ENCODE data around the gene HYAL3. TPM values are rescaled to one million over a fixed set of nuclear protein-coding genes. Genes with fewer than 3 reads are reported as not detected.

The HYAL3 gene
- total and polyA plus RNA-seq, 2 of the 13 experiments (the other 11 are each of a cell fraction or from before 2014, with no cell fraction given) = 5.5 to 10.4 TPM

DNA sequence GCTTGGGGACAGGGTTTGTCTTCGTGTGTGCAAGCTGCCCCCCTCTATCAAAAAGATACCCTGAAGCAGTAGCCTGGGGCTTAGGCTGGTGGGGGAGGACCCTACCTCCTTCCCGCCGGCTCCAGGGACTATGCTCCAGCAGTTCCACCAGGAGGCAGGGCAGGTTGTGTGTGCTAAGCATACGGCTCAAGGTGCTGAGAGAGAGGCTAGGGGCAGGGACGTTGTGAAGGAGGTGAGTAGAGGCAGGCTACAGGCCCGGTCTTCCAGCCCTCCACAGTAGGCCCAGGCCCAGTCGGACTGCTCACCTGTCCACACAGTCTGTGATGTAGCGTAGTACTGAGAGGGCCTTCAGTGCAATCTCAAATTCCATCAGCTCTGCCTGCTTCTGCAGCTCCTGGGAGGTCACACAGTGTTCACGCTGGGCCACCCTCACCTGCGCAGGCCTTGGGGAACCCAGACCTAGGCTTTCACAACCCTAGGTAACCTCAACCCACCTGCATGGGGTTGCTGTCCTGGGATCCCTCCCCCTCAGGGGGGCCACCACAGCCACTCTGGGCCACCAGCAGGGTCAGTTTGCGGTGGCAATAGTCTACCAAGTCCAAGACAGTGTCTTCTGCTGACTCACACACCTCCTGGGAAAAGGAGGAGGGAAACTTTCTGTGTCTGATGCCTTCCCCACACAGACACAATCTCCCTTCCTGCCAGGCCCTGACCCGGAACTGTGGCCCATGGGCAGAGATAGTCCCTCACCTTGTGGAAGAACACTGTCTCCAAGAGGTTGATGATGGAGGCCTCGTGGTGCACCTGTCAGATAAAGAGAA is 43.8 kb upstream of the HYAL3 start (continued):
- TF ChIP-seq, protein P1, sequence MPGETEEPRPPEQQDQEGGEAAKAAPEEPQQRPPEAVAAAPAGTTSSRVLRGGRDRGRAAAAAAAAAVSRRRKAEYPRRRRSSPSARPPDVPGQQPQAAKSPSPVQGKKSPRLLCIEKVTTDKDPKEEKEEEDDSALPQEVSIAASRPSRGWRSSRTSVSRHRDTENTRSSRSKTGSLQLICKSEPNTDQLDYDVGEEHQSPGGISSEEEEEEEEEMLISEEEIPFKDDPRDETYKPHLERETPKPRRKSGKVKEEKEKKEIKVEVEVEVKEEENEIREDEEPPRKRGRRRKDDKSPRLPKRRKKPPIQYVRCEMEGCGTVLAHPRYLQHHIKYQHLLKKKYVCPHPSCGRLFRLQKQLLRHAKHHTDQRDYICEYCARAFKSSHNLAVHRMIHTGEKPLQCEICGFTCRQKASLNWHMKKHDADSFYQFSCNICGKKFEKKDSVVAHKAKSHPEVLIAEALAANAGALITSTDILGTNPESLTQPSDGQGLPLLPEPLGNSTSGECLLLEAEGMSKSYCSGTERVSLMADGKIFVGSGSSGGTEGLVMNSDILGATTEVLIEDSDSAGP (CRISPR knock-in tag; IDR thresholded peaks at IDR 0.05; ENCODE audit: borderline replicate concordance) = peak; percentile 17; the same call in 1 of the 2 replicates
- TF ChIP-seq ZNF570 (CRISPR knock-in tag; IDR thresholded peaks at IDR 0.05; ENCODE audit: borderline replicate concordance) = no peak
- 0 out of 2 replicates have a peak, but pooled peaks have one; percentile 26 for TF ChIP-seq RAD21 (CRISPR knock-in tag; IDR thresholded peaks at IDR 0.05)
- no peak for TF ChIP-seq MATR3 (CRISPR knock-in tag; IDR thresholded peaks at IDR 0.05)
- peak; percentile 26 for TF ChIP-seq XRCC5 (optimal IDR thresholded peaks at IDR 0.05; ENCODE audit: low read length)

DNA sequence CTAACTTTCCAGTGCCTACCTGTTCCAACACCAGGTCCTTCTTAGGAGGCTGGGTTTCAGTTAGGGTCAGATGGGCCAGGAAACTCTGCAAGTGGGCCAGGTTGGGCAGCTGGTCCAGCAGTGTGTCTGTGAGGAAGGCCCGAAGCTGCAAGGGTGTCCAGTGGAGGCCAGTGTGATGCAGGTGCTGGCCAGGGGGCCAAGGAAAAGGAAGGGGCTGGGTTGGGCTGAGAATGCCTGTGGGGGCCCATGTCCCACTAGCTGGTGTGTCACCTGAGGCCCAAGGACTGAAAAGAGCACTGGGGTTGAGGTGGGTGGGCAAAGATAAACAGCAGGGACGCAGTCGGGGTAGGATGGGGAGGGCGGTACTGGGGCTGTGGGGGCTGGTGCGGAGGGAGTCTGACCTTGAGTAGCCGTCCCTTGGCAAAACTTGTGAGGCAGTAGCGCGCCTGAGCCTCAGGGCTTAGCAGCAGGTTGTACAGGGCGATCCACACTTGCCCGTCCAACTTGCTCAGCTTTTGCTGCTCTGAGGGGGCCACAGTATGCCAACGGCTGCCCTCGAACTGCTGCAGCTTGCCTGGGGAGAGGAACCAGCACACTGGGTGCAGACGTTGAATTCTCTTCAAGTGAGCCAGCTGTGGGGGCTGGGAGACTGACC is 42.9 kb upstream of the HYAL3 start:
- no TSS peak for BruUV-seq (replicated peaks)
- in situ Hi-C loops (cut with HindIII; ENCODE audit: extremely low pct_ligation_motif_present, low pct_unique_long_range_greater_than_20kb) = loop anchor here (10.0 kb wide), 1 partner anchor 203 kb away; no protein-coding TSS in a partner anchor
- TF ChIP-seq, protein P2, sequence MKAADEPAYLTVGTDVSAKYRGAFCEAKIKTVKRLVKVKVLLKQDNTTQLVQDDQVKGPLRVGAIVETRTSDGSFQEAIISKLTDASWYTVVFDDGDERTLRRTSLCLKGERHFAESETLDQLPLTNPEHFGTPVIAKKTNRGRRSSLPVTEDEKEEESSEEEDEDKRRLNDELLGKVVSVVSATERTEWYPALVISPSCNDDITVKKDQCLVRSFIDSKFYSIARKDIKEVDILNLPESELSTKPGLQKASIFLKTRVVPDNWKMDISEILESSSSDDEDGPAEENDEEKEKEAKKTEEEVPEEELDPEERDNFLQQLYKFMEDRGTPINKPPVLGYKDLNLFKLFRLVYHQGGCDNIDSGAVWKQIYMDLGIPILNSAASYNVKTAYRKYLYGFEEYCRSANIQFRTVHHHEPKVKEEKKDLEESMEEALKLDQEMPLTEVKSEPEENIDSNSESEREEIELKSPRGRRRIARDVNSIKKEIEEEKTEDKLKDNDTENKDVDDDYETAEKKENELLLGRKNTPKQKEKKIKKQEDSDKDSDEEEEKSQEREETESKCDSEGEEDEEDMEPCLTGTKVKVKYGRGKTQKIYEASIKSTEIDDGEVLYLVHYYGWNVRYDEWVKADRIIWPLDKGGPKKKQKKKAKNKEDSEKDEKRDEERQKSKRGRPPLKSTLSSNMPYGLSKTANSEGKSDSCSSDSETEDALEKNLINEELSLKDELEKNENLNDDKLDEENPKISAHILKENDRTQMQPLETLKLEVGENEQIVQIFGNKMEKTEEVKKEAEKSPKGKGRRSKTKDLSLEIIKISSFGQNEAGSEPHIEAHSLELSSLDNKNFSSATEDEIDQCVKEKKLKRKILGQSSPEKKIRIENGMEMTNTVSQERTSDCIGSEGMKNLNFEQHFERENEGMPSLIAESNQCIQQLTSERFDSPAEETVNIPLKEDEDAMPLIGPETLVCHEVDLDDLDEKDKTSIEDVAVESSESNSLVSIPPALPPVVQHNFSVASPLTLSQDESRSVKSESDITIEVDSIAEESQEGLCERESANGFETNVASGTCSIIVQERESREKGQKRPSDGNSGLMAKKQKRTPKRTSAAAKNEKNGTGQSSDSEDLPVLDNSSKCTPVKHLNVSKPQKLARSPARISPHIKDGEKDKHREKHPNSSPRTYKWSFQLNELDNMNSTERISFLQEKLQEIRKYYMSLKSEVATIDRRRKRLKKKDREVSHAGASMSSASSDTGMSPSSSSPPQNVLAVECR (CRISPR knock-in tag; IDR thresholded peaks at IDR 0.05; ENCODE audit: borderline replicate concordance) = no peak
- TF ChIP-seq ZKSCAN1 (IDR thresholded peaks at IDR 0.05; ENCODE audit: low read length) = no peak
- TF ChIP-seq, protein P3, sequence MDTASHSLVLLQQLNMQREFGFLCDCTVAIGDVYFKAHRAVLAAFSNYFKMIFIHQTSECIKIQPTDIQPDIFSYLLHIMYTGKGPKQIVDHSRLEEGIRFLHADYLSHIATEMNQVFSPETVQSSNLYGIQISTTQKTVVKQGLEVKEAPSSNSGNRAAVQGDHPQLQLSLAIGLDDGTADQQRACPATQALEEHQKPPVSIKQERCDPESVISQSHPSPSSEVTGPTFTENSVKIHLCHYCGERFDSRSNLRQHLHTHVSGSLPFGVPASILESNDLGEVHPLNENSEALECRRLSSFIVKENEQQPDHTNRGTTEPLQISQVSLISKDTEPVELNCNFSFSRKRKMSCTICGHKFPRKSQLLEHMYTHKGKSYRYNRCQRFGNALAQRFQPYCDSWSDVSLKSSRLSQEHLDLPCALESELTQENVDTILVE (CRISPR knock-in tag; IDR thresholded peaks at IDR 0.05) = no peak
- TF ChIP-seq ZNF296 (CRISPR knock-in tag; conservative IDR thresholded peaks at IDR 0.05) = no peak
- TF ChIP-seq, protein P4, sequence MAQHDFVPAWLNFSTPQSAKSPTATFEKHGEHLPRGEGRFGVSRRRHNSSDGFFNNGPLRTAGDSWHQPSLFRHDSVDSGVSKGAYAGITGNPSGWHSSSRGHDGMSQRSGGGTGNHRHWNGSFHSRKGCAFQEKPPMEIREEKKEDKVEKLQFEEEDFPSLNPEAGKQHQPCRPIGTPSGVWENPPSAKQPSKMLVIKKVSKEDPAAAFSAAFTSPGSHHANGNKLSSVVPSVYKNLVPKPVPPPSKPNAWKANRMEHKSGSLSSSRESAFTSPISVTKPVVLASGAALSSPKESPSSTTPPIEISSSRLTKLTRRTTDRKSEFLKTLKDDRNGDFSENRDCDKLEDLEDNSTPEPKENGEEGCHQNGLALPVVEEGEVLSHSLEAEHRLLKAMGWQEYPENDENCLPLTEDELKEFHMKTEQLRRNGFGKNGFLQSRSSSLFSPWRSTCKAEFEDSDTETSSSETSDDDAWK (CRISPR knock-in tag; IDR thresholded peaks at IDR 0.05) = no peak

More for the DNA sequence above, 42.9 kb upstream of the HYAL3 start:
- ChIA-PET CTCF (ENCODE audit: low intra/inter-chr PET ratio, low total read pairs) (no interaction called here), POLR2A (interaction anchor here (1.4 kb wide), 1 partner anchor 14 kb away, joined by 3 read pairs; the partner anchor contains the start of gene TUSC2)
- FAIRE-seq = no peak
- WGBS (ENCODE audit: low lambda C conversion rate) = 56% methylated on average over 8 of the region's 13 CpGs
- H3K27me3 ChIP-seq (ENCODE audit: control insufficient read depth in 1 of 2, insufficient read depth in 2 of 2, low read length in 2 of 2) = 0 out of 5 replicates have a peak, but pooled peaks cover 0 to 1% of the 10 kb centered on the region in 2 experiments
- H4K20me1 ChIP-seq (ENCODE audit: insufficient read depth, low read length) = no peaks in the 10 kb centered on the region
- H3K27ac ChIP-seq (ENCODE audit: extremely low read length, insufficient read depth, low read length) = no peak overlapping the region
- DNase-seq (ENCODE audit: low spot score) = no peak
- no peak for ATAC-seq
- H3K9ac ChIP-seq (ENCODE audit: insufficient read depth, low read depth, low read length) = no peak overlapping the region
- intact Hi-C loops (cut with micrococcal nuclease; ENCODE audit: unreplicated experiment) = loop anchor here (10.0 kb wide), 1 partner anchor 203 kb away; no protein-coding TSS in a partner anchor
- H3K36me3 ChIP-seq (replicated peaks in 1 of 2; ENCODE audit: control insufficient read depth in 1 of 2, insufficient read depth in 2 of 2, low read length in 2 of 2) = no peaks in the 10 kb centered on the region
- H2AFZ ChIP-seq (ENCODE audit: low read length) = no peak overlapping the region
- peaks cover 64% of the 10 kb centered on the region for H3K4me1 ChIP-seq (ENCODE audit: insufficient read depth, low read length)
- no peak overlapping the region; a peak in 1 of 6 replicates for H3K4me3 ChIP-seq (replicated peaks in 1 of 3; ENCODE audit: insufficient read depth in 1 of 3, low read depth in 2 of 3, low read length in 3 of 3)
- H3K4me2 ChIP-seq (ENCODE audit: low read depth, low read length) = no peak overlapping the region
- no peaks in the 10 kb centered on the region for H3K9me3 ChIP-seq (ENCODE audit: low read length)
- no peaks in the 10 kb centered on the region for H3K79me2 ChIP-seq (ENCODE audit: insufficient read depth, low read length)
